Measurements from ENCODE around the gene EFCC1.
A peak's percentile ranks its signal among the peaks of the same experiment; 100 is the strongest.

EFCC1 gene

DNA sequence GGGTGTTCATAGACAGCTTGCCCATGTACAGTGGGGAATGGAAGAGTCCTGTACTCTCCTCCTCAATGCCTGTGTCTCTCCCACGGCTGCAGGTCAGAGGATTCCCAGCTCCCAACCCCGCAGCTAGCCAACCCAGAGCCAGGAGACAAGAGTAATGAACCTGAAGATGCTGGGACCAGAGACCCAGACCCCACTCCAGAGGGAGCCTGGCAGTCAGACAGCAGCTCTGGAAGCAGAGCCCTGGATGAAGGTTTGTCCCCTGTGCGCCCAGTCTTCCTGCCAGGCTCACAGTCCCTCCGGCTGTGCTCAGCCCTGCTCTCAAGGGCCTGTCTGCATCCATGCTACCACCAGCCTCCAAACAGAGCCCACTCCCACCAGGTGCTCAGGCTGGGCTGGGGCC is 29.5 kb downstream of the EFCC1 start:
- H3K4me2 ChIP-seq, result no peak overlapping the region
- H3K27me3 ChIP-seq, result no peaks in the 10 kb centered on the region
- H3K9ac ChIP-seq, result no peak overlapping the region
- no peaks in the 10 kb centered on the region for H4K20me1 ChIP-seq
- H3K9me3 ChIP-seq, result peaks cover 10% of the 10 kb centered on the region
- no peaks in the 10 kb centered on the region for H3K36me3 ChIP-seq
- TF ChIP-seq Cebpa-rat (IDR thresholded peaks at IDR 0.05), result no peak
- H3K27ac ChIP-seq, result no peak overlapping the region
- no peak overlapping the region for H3K4me3 ChIP-seq
- H3K4me1 ChIP-seq, result peaks cover 68% of the 10 kb centered on the region

DNA sequence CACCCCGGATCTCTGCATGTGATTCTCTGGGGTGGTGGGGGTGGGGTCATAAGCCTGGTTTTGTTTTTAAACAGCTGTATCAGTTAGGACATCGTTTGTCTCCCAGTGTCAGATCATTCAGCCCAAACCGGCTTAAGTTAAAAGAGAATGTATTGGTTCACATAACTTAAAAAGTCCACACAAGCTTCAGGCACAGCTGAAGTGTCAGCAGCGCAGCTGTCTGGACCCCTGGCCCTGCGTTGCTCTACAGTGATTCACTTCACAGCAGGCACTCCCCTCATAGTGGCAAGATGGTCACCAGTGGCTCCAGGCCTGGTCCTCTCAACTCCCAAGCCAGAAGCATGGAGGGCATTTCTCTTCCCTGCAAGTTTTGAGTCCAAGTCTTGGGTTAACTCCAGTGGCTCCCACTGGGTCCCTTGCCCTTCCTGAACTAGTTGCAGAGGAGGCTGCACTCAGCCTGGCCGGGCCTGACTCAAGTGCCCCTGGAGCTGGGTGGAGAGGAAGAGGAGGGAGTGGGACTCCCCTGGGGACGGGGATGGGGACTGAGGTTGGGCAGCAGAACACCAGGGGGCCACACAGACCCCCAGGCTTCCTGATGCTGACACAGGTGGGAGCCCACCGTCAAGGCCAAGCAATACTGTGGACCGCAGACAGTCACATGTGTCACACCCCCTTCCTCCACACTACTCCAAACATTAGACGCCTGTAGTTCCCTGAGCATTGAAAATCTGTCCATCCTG is 30.5 kb downstream of the EFCC1 start:
- H3K9me3 ChIP-seq, result peaks cover 10% of the 10 kb centered on the region
- H3K36me3 ChIP-seq, result no peaks in the 10 kb centered on the region
- H3K9ac ChIP-seq, result no peak overlapping the region; the same call in 1 of the 2 replicates
- H4K20me1 ChIP-seq, result no peaks in the 10 kb centered on the region
- no peaks in the 10 kb centered on the region for H3K27me3 ChIP-seq
- TF ChIP-seq Cebpa-rat (IDR thresholded peaks at IDR 0.05), result no peak
- peak overlapping the region; percentile 78 for H3K4me2 ChIP-seq
- 0 out of 2 replicates have a peak overlapping the region, but pooled peaks have one; percentile 41 for H3K27ac ChIP-seq
- peaks cover 68% of the 10 kb centered on the region for H3K4me1 ChIP-seq
- H3K4me3 ChIP-seq, result no peak overlapping the region

DNA sequence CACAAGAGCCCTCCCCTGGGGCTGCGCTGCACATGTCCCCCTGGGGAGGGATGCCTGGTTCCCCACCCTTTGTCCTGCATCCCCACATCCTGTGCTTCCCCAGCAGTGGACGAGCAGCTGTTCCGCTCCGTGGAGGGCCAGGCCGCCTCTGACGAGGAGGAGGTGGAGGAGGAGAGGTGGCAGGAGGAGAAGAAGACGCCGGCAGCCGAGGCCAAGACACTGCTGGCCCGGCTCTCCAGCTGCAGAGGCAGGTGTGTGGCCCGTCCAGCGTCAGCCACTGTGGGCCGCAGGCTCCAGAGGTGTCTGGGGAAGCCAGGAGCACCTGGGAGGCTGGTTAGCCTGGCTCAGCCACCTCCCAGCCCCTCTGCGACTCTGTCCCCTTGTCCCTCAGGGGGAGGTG is 31.6 kb downstream of the EFCC1 start:
- H3K36me3 ChIP-seq, result no peaks in the 10 kb centered on the region
- peaks cover 10% of the 10 kb centered on the region for H3K9me3 ChIP-seq
- H3K4me1 ChIP-seq, result peaks cover 64% of the 10 kb centered on the region
- no peak for TF ChIP-seq Cebpa-rat (IDR thresholded peaks at IDR 0.05)
- no peaks in the 10 kb centered on the region for H3K27me3 ChIP-seq
- H3K27ac ChIP-seq, result peak overlapping the region; percentile 58; the same call in 1 of the 2 replicates
- no peaks in the 10 kb centered on the region for H4K20me1 ChIP-seq
- peak overlapping the region; percentile 49; the same call in 1 of the 2 replicates for H3K9ac ChIP-seq
- H3K4me3 ChIP-seq, result no peak overlapping the region
- peak overlapping the region; percentile 78 for H3K4me2 ChIP-seq

GRCh38 chr3:129033151-129033550 is 32.0 kb downstream of the EFCC1 start:
- Histone ChIP-seq H3K9ac (peak overlapping the region; percentile 49; the same call in 1 of the 2 replicates), H3K4me3 (no peak overlapping the region), H3K36me3 (no peaks in the 10 kb centered on the region), H3K27me3 (no peaks in the 10 kb centered on the region), H3K4me1 (peaks cover 68% of the 10 kb centered on the region), H3K9me3 (peaks cover 10% of the 10 kb centered on the region), H3K27ac (peak overlapping the region; percentile 58; the same call in 1 of the 2 replicates), H4K20me1 (no peaks in the 10 kb centered on the region), H3K4me2 (peak overlapping the region; percentile 78)
- TF ChIP-seq Cebpa-rat (IDR thresholded peaks at IDR 0.05), result no peak

GRCh38 chr3:129033633-129034321 is 32.7 kb downstream of the EFCC1 start:
- H3K27me3 ChIP-seq, result no peaks in the 10 kb centered on the region
- H3K4me3 ChIP-seq, result no peak overlapping the region
- H4K20me1 ChIP-seq, result no peaks in the 10 kb centered on the region
- H3K36me3 ChIP-seq, result no peaks in the 10 kb centered on the region
- H3K9ac ChIP-seq, result no peak overlapping the region
- peaks cover 74% of the 10 kb centered on the region for H3K4me1 ChIP-seq
- H3K27ac ChIP-seq, result no peak overlapping the region
- peak overlapping the region; percentile 78 for H3K4me2 ChIP-seq
- no peak for TF ChIP-seq Cebpa-rat (IDR thresholded peaks at IDR 0.05)
- peaks cover 10% of the 10 kb centered on the region for H3K9me3 ChIP-seq

DNA sequence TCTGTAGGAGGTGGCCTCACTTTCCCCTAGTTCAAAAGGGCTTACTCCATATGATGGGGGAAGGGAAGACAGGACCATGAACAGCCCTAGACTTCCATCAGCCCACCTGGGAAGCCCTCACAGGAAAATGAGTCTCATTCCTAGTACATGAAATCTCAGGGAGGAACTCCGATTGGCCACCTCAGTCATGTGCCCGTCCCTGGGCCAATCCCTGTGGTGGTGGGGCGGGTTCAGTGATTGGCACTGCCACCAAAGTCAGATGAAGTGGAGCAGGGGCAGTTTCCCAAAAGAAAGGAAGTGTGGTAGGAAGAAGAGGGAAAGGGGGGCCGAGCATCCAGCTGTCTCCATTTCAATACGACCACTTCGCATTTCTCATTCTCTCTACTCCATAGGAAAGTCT is 33.5 kb downstream of the EFCC1 start:
- Histone ChIP-seq H3K4me2 (peak overlapping the region; percentile 78), H4K20me1 (no peaks in the 10 kb centered on the region), H3K4me3 (no peak overlapping the region), H3K9ac (no peak overlapping the region), H3K9me3 (peaks cover 10% of the 10 kb centered on the region), H3K27me3 (no peaks in the 10 kb centered on the region), H3K36me3 (no peaks in the 10 kb centered on the region), H3K4me1 (peaks cover 83% of the 10 kb centered on the region), H3K27ac (no peak overlapping the region)
- no peak for TF ChIP-seq Cebpa-rat (IDR thresholded peaks at IDR 0.05)

GRCh38 chr3:129035360-129036221 is 34.5 kb downstream of the EFCC1 start:
- Histone ChIP-seq H3K36me3 (no peaks in the 10 kb centered on the region), H3K4me3 (no peak overlapping the region)
- TF ChIP-seq Cebpa-rat (IDR thresholded peaks at IDR 0.05), result no peak

GRCh38 chr3:129036222-129037092 is 35.4 kb downstream of the EFCC1 start:
- Histone ChIP-seq H3K4me1 (peaks cover 90% of the 10 kb centered on the region), H3K36me3 (no peaks in the 10 kb centered on the region), H3K9me3 (no peaks in the 10 kb centered on the region), H3K9ac (no peak overlapping the region), H3K4me3 (no peak overlapping the region), H4K20me1 (no peaks in the 10 kb centered on the region), H3K27ac (peak overlapping the region; percentile 55; the same call in 1 of the 2 replicates), H3K4me2 (peak overlapping the region; percentile 78), H3K27me3 (no peaks in the 10 kb centered on the region)
- TF ChIP-seq Cebpa-rat (IDR thresholded peaks at IDR 0.05), result no peak

More at GRCh38 chr3:129035360-129036221, 34.5 kb downstream of the EFCC1 start:
- no peak overlapping the region for H3K9ac ChIP-seq
- peaks cover 92% of the 10 kb centered on the region for H3K4me1 ChIP-seq
- H4K20me1 ChIP-seq, result no peaks in the 10 kb centered on the region
- peaks cover 3% of the 10 kb centered on the region for H3K9me3 ChIP-seq
- H3K4me2 ChIP-seq, result peak overlapping the region; percentile 78
- no peaks in the 10 kb centered on the region for H3K27me3 ChIP-seq
- peak overlapping the region; percentile 55; the same call in 1 of the 2 replicates for H3K27ac ChIP-seq

DNA sequence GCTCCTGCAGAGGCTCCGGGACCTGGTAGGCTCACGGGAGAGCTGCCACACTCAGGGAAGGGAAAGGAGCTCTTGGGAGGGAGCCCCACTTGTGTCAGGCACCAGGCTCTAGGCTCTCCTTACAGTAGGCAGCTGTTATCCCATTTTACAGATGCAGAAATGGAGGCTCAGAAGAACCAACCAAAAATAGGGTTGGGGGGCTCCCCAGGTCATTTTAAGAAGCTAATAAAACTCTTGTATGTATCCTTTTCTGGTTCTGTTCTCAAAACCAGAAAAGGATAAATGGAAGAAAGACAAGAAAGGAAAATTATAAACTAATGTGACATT is 36.0 kb downstream of the EFCC1 start:
- no peak overlapping the region for H3K4me3 ChIP-seq
- TF ChIP-seq Cebpa-rat (IDR thresholded peaks at IDR 0.05), result no peak

More for the DNA sequence above, 36.0 kb downstream of the EFCC1 start:
- no peaks in the 10 kb centered on the region for H3K27me3 ChIP-seq
- H3K4me2 ChIP-seq, result no peak overlapping the region
- peaks cover 84% of the 10 kb centered on the region for H3K4me1 ChIP-seq
- H4K20me1 ChIP-seq, result no peaks in the 10 kb centered on the region
- no peaks in the 10 kb centered on the region for H3K36me3 ChIP-seq
- no peaks in the 10 kb centered on the region for H3K9me3 ChIP-seq
- no peak overlapping the region for H3K9ac ChIP-seq
- no peak overlapping the region for H3K27ac ChIP-seq
